HG02759 (cell line): ENCODE measurements around the gene MAPK4.

ENCODE experiments used
- ATAC-seq: cut with Tn5 transposase; IDR thresholded peaks from one replicate; pipeline ENCODE4 v1.9.1; 2021; ENCODE audit warnings: mild to moderate bottlenecking, moderate library complexity; ENCODE audit not compliant: unreplicated experiment

MAPK4 gene

DNA sequence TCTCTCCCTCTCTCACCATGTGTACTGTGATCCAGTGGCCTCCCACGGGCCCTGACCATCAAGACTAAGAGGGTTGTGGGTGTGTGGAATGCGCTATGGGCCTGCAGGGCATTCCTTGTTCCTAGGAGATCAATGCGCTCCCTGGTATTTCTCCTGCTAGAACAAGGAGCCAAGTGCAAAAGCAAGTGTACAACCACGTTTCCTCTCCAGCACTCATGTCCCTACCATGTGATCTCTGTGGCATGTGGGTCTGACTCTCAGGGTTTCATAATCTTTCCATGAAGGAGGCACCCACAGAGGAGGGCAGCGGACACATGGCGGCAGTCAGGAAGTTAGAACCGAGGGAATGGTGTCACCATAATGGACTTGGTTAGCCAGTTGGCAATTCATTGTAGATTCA lies 91.4 kb downstream of the MAPK4 start:
- ATAC-seq = no peak

DNA sequence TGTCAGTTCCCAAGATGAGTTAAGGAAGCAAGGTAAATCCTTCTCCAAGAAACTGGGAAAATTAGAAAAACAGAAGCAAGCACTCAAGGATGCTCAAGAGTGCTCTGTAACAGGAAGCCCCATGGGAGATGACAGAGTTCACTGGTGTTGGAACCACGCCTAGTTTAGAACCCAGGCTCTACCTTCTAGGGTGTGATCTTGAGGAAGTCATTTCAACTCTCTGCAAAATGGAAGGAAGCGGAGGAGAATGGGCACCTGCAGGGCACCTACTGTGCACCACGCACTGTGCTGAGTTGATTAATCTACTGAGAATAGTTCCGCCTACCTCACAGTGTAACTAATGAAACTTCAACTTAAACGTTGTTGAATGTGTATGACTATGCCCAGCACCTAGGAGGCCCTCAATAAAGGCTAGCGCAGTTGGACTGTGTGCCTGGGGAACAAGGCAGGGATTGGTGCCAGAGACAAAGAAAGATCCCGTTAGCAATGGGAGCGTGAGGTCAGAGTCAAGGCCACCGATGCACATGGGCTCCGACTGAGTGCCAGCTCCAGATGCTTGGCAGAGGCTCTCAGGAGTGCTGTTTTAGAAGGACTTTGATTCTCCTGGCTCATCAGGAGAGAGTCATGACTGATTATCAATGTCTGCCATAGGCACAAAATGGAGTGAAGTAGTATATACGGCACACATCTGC lies 93.7 kb downstream of the MAPK4 start:
- no peak for ATAC-seq

DNA sequence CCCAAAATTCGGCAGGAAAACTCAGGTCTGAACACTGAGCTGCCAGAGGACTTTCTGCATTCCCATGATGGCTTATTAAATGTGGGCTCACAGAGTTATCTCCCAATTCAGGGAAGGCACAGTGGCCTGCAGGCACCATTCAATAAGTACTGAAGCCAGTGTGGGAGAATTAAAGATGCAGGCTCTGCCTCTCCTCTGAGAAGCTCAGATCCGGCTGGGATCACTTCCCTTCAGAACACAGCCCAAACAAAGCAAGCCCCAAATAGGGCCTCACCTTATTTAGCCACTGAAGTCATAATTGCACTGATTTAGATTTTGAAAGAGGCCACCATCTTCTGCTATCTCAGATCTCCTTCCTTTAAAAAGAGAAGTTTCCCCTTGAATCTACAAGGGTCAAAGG lies 94.3 kb downstream of the MAPK4 start:
- no peak for ATAC-seq

DNA sequence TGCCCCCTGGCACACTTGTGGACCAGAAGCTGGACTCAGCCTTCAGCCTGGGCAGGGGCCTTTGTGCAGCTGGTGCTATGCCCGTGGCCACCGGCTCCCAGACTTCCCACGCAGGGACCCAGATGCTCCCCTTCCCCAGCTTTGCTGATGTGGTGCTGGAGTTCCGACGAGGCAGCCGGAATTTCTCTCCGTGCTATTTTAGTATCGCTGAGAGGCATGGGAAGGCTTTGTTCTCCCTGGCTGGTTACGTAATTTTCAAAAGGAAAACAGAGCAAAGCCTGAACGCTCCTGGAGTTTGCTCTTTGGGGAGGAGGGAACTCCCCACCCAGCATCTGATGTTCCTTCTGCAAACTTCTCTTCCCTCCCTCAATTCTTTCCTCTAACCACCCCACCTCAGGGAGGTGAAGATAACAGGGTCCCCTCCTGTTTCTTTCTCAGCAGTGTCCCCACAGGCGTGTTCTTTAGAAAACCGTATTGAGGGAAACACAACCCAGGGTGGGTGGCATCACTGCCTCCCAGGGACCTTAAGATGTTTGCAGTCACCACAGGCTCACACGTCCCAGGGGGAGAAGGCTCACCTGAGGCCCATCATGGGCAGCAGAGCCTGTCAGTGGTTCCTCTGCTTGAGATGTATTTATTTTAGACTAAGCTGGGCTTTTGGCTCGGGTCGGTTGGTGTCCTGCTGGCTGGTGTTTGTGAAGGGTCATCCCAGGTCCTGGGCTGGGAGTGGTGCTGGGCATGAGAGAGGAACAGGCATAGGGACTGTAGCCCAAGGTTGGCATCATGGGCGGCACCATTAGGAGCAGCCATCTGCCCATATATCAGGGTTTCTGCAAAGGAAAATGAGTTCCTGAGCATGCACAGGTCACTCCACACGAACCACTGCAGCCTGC lies 95.0 kb downstream of the MAPK4 start:
- no peak for ATAC-seq

DNA sequence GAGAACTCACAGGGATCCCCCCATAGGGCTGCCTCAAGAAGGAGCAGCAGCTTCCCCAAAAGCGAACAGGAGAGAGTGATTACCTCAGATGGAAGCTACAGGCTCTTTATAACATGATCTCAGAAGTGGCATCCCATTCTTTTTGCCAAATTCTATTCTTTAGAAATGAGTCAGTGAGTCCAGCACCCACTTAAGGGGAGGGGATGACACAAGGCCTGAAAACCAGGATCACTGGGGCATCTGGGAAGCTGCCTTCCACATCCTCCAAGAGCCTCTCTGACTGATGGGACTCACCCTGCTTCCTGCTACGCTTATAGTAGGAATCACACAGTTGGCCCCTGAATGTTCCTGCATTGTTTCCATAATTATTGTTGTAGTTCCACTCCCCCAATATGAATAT lies 96.5 kb downstream of the MAPK4 start:
- ATAC-seq = no peak

DNA sequence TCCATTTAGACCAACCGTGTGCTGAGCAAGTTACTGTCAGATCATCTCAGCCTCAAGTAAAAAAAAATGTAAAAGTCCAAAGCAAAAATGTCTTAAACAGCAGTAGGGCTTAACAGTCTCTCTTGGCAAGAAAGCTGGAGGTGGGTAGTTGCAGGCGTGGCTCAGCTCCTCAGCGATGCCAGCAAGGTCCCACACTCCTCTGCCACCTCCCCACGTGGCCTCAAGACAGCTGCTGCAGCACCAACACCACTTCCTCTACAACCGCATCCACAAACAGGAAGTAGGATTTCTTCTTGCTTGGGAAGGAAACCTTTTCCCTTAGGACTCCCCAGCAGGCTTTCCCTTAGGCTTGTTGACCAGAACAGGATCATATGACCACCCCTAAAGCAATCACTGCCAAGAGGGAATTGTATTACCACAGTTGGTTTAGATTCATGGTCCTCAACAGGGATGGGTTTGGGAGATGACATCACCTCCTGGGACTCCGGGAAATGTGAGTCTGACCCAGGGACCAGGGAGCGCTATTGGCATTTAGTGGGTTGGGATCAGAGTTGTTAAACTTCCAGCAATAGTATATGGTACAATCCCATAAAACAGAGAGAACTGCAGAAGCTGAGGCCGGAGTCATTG lies 97.1 kb downstream of the MAPK4 start:
- no peak for ATAC-seq

DNA sequence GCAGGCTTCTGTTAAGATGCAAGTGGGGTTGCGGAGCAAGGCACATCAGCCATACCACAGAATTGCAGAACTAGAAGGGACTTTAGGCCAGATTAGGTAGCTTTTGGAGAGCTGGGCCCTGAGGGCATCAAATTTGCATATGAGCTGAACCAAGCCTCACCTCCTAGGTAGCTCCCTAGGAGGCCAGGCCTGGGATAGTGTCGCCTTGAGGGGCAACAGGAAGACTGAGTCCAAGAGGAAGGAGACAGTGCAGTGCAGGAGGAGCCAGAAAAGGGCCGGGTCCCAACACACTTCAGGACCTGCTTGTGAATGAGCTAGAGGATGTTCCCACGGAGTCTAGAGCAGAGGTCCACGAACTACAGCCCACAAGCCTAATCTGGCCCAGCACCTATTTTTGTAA lies 98.7 kb downstream of the MAPK4 start:
- ATAC-seq = no peak

DNA sequence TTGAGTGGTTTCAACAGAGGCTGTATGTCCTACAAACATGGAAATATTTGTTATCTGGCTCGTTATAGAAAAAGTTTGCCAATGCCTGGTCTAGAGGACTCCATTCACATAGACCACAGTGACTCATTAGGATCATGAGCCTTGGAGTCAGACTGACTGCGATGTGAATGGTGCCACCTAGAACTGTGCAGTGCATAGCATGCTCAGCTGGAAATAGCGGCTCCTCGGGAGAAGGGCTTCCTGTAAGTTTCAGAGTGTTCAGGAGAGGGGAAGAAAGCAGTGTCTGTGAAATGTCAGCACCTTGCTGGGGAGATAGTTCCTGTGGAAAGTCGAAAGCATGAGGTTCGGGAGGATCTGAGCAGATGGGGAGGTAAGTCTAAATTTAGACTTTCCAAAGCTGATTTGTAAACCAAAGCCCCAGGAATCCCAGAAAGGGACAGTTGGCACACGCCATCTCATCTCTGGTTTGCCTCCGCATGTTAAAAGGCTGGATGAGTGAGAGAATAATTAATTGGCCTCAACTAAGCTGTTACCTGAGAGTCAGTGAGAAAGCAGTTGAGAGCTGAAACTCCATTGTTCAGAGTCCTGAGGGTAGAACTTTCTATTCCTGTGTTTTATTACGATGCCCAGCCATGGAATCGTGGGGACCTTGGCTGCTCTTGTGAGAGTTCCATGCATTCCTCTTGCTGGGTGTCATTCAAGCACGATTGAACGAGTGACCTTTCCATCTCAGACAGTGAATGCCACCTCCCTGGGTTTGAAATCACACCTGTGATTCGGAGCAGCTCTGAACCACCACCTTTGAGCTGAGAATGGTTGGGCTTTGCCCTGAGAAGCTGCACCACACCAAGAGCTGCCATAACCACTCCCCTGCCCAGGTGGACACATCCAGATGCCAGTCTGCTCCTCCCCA lies 99.5 kb downstream of the MAPK4 start:
- ATAC-seq = no peak

DNA sequence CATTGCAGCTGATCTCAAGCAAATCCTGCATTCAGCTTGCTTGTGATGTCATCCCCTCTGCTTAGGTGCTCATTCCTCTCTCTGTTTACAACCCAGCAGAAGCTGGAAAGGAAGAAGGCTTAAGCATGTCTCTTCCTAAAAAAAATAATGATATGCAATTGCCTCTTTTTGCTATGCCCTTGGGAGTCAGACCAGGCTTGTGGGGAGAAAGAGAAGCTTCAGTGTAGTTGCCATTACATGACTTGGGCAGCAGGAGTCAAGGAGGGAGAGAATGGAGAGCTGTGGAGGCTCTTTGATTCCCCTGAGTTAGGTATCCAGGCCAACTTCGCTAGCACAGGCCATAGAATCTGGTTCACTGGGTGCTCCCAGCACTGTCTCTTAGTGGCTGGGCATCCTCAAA lies 101.1 kb downstream of the MAPK4 start:
- ATAC-seq = no peak

DNA sequence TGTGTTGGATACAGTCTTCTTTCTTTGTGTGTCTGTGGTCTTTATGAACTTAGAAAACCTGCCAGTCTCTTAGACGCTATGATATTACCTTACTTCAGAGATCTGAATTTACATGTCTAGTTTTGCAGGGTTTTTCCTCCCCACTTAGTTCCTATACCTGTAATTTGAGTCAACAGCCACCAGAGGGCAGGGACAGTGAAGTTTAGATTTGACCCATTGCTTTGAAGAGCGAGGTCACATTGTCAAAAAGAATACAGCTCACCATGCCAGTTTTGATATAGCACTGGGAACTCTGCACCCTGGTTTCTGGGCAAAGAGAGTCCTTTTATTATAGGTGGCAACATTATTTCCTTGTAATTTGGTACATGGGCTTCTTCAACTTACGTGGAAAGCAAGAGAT lies 102.3 kb downstream of the MAPK4 start:
- ATAC-seq = no peak

DNA sequence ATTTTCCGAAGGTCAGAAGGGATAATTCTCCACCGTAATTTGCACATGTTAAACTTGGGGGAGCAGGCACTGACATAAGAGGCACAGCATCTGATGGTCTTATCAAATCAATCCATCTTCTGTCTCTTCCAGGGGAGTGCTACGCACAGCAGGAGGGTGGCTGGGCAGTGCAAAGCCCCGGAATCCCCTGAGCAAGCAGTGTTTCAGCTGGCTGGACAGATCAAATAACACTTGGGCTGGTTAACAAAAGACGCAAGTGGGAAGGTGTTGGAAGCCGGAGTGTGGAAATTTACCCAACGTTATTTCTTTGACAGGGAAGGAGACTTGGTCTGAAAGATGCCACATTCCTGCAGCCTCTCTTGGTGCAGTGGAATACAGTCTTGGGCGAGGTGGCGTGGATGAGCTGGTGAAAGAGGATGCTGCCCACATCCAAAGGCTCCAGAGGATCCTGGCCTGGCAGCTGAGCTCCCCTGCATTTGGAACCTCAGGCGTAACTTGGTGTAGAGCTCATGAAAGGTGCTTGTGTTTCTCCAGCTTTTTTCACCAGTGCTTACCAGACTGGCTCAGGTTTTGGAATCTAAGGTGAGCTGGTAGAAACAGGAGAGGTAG lies 103.0 kb downstream of the MAPK4 start:
- ATAC-seq = no peak

DNA sequence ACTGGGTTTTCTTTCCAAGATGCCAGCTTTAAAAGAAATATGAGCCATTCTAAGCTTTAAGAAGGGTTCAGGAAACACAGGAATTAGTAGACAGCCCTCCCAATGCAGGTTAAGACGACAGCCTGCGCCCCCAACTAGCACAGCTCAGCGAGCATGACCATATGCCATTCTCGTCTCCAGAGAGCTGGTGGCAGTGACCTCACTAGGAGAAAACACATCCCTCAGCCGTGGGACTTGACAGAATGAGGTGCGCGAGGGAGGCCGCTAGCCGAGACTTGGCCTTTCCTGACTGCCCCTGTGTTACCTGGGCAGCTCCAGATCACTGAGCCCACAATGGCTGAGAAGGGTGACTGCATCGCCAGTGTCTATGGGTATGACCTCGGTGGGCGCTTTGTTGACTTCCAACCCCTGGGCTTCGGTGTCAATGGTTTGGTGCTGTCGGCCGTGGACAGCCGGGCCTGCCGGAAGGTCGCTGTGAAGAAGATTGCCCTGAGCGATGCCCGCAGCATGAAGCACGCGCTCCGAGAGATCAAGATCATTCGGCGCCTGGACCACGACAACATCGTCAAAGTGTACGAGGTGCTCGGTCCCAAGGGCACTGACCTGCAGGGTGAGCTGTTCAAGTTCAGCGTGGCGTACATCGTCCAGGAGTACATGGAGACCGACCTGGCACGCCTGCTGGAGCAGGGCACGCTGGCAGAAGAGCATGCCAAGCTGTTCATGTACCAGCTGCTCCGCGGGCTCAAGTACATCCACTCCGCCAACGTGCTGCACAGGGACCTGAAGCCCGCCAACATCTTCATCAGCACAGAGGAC lies 103.9 kb downstream of the MAPK4 start:
- ATAC-seq = no peak

DNA sequence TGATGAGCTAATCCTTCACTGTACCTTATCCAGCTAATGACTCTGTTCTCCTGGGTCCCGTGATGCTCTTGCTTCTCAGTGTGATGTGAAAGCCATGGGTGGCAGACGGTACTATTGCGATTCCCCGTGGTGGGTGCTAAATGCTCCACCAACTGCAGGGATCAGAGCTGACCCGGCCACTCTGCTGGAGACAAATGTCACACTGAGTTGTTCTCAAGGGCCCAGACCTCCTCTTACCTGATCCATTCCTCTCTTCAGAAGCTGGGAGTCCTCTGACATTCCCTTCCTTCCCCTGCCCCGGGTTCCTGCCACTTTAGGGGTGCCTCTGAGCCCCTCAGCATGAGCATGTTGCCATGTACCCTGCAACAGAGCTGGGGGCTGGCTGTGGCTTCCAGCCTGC lies 105.1 kb downstream of the MAPK4 start:
- ATAC-seq = no peak

DNA sequence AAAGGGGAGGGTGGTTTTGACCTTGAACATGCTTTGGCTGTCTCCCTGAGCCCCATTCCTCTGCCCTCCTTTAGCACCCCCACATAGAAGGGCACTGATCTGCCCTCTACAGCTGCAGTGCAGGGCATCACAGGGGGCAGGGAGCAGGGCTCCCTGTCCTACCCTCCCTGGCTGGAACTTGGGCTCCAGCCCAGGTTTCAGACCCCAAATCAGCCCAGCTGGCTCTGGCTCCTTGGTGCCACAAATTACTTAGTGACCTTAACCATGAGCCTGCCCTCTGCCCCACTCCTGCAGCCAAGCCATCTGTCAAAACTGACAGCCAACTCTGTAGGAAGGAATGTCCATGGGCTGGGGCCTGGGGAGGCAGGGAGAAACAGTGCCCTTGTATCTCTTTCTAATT lies 105.6 kb downstream of the MAPK4 start:
- ATAC-seq = no peak

DNA sequence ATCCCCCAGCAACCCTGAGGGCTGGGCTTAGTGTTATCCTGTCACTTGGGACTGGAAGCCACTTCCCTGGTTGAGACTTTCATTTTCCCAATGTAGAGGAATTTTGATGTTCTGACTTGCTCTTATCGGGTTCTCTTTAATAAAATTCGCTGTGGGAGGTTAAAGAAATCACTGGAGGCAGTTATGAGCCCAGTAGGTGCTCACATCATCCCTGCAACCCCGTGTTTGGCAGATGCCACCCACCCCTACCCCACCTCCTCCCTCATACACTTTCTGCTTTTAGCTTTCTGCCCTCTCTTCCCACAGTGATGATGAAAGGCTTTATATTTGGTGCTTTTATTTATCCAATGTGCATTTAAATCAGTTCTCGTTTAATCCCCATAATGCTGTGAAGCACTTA lies 106.6 kb downstream of the MAPK4 start:
- no peak for ATAC-seq

DNA sequence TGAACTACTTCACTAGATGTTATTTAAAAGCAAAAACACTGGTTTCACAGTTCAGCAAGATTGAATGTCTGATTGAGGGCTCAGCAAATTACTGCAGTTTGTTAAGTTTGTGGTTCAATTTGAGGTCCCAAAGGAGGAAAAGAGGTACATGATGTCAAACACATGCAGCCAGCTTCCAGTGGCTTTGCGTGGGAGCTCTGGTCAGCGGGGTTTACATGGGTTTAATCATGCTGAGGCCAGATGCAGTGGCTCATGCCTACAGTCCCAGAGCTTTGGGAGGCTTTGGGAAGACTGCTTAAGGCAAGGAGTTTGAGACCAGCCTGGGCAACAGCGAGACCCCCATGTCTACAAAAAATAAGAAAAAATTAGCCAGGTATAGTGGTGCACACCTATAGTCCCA lies 111.5 kb downstream of the MAPK4 start:
- ATAC-seq = no peak

DNA sequence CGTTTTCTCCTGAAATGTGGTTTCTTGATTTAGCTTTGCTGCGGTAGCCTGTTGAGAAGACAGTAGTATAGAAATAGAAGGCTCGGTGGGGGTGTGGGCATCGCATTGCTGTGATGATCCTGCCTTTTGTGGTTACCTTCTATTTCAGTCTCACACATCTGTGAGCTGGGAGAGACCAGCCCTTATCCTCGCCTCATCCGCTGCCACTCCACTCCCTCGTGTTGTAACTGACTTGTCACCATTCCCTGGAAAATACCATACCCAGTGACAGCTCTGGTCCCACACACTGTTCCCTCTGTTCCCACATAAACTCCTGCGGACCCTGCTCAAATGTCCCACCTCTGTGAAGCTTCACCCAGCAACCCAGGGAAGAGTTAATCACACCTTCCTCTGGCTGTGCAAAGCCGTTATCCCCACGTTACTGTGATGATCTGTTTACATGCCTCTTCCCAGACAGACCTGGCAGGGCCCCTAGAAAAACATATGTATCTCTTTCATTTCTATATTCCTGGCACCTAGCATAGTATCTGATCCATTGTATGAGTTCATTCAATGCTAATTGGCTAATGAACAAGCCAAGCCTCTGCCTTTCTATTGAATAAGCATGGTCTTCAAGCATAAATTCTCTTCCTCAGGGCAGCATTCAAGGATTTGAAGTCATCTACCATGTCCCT lies 114.6 kb downstream of the MAPK4 start:
- no peak for ATAC-seq

DNA sequence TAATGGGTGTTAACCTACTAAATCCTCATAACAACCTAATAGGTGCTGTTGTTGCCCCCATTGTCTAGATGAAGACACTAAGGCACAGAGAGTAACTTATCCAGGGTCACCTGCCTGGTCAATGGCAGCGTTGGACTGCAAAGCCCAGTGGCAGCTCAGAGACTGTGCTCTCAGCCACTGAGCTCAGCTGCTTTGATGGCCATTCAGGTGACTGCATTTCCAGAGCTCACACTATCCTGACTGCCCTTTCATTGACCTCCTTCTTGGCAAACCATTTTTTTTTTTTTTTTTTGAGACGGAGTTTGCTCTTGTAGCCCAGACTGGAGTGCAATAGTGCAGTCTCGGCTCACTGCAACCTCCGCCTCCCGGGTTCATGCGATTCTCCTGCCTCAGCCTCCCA lies 115.2 kb downstream of the MAPK4 start:
- no peak for ATAC-seq

DNA sequence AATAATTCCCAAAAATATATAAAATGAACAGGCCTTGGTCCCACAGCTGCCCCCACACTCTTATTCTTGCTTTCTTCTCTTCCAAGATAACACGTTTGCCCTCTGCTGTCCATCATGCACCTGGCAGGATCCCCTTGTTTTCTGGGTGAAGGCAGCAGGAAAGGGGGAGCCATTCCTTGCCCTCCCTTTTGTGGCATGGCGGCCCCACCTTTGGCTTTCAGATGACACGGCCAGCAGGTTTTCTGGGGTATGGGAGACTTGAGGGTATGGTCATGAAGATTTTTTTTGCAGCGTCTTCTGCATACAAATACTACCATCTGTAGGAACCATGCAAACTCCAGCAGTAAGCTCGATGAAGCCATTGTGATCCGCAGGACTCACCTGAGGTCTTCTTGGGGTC lies 118.8 kb downstream of the MAPK4 start:
- ATAC-seq = no peak
